ENCODE measurements around the gene CPTP. TPM values are rescaled to one million over a fixed set of nuclear protein-coding genes. Genes with fewer than 3 reads are reported as not detected.

The CPTP gene
- polyA plus RNA-seq, 3 donors, result 6.4 to 7.7 (median 7.4) TPM

- intact Hi-C loops (cut with micrococcal nuclease), result no loop called here
- no peak for DNase-seq
- H3K36me3 ChIP-seq (replicated peaks in 1 of 2; ENCODE audit: control insufficient read depth in 1 of 2, insufficient read depth in 2 of 2, low read length in 2 of 2), result peaks cover 33 to 47% of the 10 kb centered on the region in 2 donors
- no peak overlapping the region for H3K9ac ChIP-seq (ENCODE audit: insufficient read depth, low read length, poor library complexity, severe bottlenecking)
- H3K9me3 ChIP-seq (replicated peaks in 1 of 2; ENCODE audit: control insufficient read depth in 1 of 2, insufficient read depth in 1 of 2, low read length in 2 of 2), result no peaks in the 10 kb centered on the region
- no peak overlapping the region for H3K27ac ChIP-seq (ENCODE audit: low read depth in 1 of 2, low read length in 2 of 2)
- 98% methylated on average over 21 of the region's 23 CpGs for WGBS (ENCODE audit: insufficient coverage)
- no peak overlapping the region for H3K4me2 ChIP-seq (replicated peaks; ENCODE audit: extremely low read depth, low read length, poor library complexity, severe bottlenecking)
- TF ChIP-seq, protein P1, sequence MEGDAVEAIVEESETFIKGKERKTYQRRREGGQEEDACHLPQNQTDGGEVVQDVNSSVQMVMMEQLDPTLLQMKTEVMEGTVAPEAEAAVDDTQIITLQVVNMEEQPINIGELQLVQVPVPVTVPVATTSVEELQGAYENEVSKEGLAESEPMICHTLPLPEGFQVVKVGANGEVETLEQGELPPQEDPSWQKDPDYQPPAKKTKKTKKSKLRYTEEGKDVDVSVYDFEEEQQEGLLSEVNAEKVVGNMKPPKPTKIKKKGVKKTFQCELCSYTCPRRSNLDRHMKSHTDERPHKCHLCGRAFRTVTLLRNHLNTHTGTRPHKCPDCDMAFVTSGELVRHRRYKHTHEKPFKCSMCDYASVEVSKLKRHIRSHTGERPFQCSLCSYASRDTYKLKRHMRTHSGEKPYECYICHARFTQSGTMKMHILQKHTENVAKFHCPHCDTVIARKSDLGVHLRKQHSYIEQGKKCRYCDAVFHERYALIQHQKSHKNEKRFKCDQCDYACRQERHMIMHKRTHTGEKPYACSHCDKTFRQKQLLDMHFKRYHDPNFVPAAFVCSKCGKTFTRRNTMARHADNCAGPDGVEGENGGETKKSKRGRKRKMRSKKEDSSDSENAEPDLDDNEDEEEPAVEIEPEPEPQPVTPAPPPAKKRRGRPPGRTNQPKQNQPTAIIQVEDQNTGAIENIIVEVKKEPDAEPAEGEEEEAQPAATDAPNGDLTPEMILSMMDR (IDR thresholded peaks at IDR 0.05), result no peak
- peaks cover 18 to 19% of the 10 kb centered on the region in 2 donors for H3K4me1 ChIP-seq (ENCODE audit: control insufficient read depth in 1 of 2, insufficient read depth in 2 of 2, low read length in 2 of 2)
- H3K9me3 Mint-ChIP-seq, result no peaks in the 10 kb centered on the region
- no peak overlapping the region for H3K4me3 ChIP-seq (replicated peaks in 1 of 3; ENCODE audit: low read depth in 2 of 3, low read length in 3 of 3)
- no peak overlapping the region for H3K4me3 Mint-ChIP-seq
- H3K27me3 Mint-ChIP-seq (ENCODE audit: low read depth in 3 of 3), result no peaks in the 10 kb centered on the region
- peaks cover 67% of the 10 kb centered on the region for H4K20me1 ChIP-seq (ENCODE audit: insufficient read depth, low read length)
- H3K4me1 Mint-ChIP-seq, result peaks cover 21% of the 10 kb centered on the region
- peaks cover 27 to 45% of the 10 kb centered on the region in 2 donors for H3K36me3 Mint-ChIP-seq
- no peaks in the 10 kb centered on the region for H3K27me3 ChIP-seq (ENCODE audit: control insufficient read depth in 2 of 2, insufficient read depth in 2 of 2, low read length in 2 of 2)
- peaks cover 50% of the 10 kb centered on the region for H3K79me2 ChIP-seq (ENCODE audit: insufficient read depth, low read length)
- no peak overlapping the region for H2AFZ ChIP-seq (ENCODE audit: insufficient read depth, low read depth, low read length, poor library complexity, severe bottlenecking)
- H3K27ac Mint-ChIP-seq, result no peak overlapping the region
Observed at GRCh38 chr1:1320666-1321448, 3.7 kb upstream of the CPTP start.

DNA sequence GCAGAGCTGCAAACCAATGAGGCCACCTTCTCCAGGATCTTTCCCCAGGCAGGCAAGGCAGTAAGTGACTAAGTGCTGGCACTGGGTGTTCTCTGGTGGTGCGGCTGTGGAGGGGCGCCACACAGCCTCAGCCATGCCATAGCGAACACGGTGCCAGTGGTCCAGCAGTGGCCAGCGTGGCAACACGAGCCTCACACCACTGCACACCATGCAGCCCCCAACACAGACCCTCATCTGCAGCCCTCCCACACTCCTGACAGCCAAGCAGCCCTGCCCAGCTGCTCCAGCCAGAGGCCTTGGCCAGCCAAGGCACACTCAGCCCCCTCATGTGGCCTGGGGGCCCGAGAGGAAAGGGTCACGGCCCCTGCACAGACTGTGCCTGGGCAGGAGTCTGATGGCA lies 3.1 kb upstream of the CPTP start:
- H3K4me1 Mint-ChIP-seq, result peaks cover 25% of the 10 kb centered on the region
- no peak for DNase-seq
- TF ChIP-seq, protein P1 (IDR thresholded peaks at IDR 0.05), result no peak
- peaks cover 24 to 43% of the 10 kb centered on the region in 2 donors for H3K36me3 Mint-ChIP-seq
- no peaks in the 10 kb centered on the region for H3K9me3 Mint-ChIP-seq
- Histone ChIP-seq H3K27me3 (ENCODE audit: control insufficient read depth in 2 of 2, insufficient read depth in 2 of 2, low read length in 2 of 2) (no peaks in the 10 kb centered on the region), H3K9ac (ENCODE audit: insufficient read depth, low read length, poor library complexity, severe bottlenecking) (no peak overlapping the region), H4K20me1 (ENCODE audit: insufficient read depth, low read length) (peaks cover 69% of the 10 kb centered on the region), H3K79me2 (ENCODE audit: insufficient read depth, low read length) (peaks cover 57% of the 10 kb centered on the region), H3K9me3 (replicated peaks in 1 of 2; ENCODE audit: control insufficient read depth in 1 of 2, insufficient read depth in 1 of 2, low read length in 2 of 2) (no peaks in the 10 kb centered on the region), H3K36me3 (replicated peaks in 1 of 2; ENCODE audit: control insufficient read depth in 1 of 2, insufficient read depth in 2 of 2, low read length in 2 of 2) (peaks cover 30 to 42% of the 10 kb centered on the region in 2 donors), H2AFZ (ENCODE audit: insufficient read depth, low read depth, low read length, poor library complexity, severe bottlenecking) (no peak overlapping the region), H3K4me3 (replicated peaks in 1 of 3; ENCODE audit: low read depth in 2 of 3, low read length in 3 of 3) (no peak overlapping the region), H3K4me1 (ENCODE audit: control insufficient read depth in 1 of 2, insufficient read depth in 2 of 2, low read length in 2 of 2) (peaks cover 22 to 24% of the 10 kb centered on the region in 2 donors), H3K27ac (ENCODE audit: low read depth in 1 of 2, low read length in 2 of 2) (peak overlapping the region in 1 of 2 donors; percentile 32), H3K4me2 (replicated peaks; ENCODE audit: extremely low read depth, low read length, poor library complexity, severe bottlenecking) (no peak overlapping the region)
- intact Hi-C loops (cut with micrococcal nuclease), result no loop called here
- no peaks in the 10 kb centered on the region for H3K27me3 Mint-ChIP-seq (ENCODE audit: low read depth in 3 of 3)
- no peak overlapping the region for H3K4me3 Mint-ChIP-seq
- peak overlapping the region in 2 of 7 donors; percentile 16 to 18 for H3K27ac Mint-ChIP-seq
- 92% methylated on average over 7 of the region's 8 CpGs for WGBS (ENCODE audit: insufficient coverage)
